K562 (cell line): ENCODE results near the gene TMEM205. TPM values are rescaled to one million over a fixed set of nuclear protein-coding genes. Genes with fewer than 3 reads are reported as not detected.

Source experiments
- ARNT ChIP-seq, 2 experiments: fragments of 450-650 bp; IDR thresholded peaks; 2 replicates each; pipeline ENCODE4 v1.6.1; 2016; ENCODE audit warnings: mild to moderate bottlenecking in 1 of 2
- DMBX1 ChIP-seq: fragments of 250-450 bp; sonication (Bioruptor Pico); IDR thresholded peaks from 2 replicates; pipeline ENCODE4 v1.8.0; 2022; ENCODE audit warnings: inconsistent platforms, mild to moderate bottlenecking, moderate library complexity, borderline replicate concordance
- E2F3 ChIP-seq: fragments of 250-450 bp; sonication (Bioruptor Pico); IDR thresholded peaks from 2 replicates; pipeline ENCODE4 v1.4.0; 2020; ENCODE audit warnings: mild to moderate bottlenecking
- HNRNPL ChIP-seq: fragments of 200-400 bp; formaldehyde crosslinking; IDR thresholded peaks from 2 replicates; pipeline ENCODE4 v1.6.1; 2017; ENCODE audit warnings: low read depth, mild to moderate bottlenecking, low read length
- JUND ChIP-seq, 2 experiments: IDR thresholded peaks; 2 replicates in 1 of 2; 3 replicates in 1 of 2; pipeline ENCODE4 v1.6.1; 2011; ENCODE audit warnings: borderline replicate concordance in 2 of 2, low read depth in 2 of 2, low read length in 2 of 2, improper control_type of control experiment in 1 of 2, missing biosample characterization in 1 of 2, missing genetic modification characterization in 1 of 2, missing genetic modification reagents in 1 of 2
- KLF13 ChIP-seq: fragments of 450-650 bp; IDR thresholded peaks from 2 replicates; pipeline ENCODE4 v1.6.1; 2016; ENCODE audit warnings: missing genetic modification characterization, low read depth, mild to moderate bottlenecking, missing compliant biosample characterization, moderate library complexity, borderline replicate concordance
- LEF1 ChIP-seq: fragments of 450-650 bp; IDR thresholded peaks from 2 replicates; pipeline ENCODE4 v1.6.1; 2016; ENCODE audit warnings: mild to moderate bottlenecking
- MAZ ChIP-seq, 2 experiments: fragments of 450-650 bp in 1 of 2; sonication (generic) in 1 of 2; formaldehyde crosslinking; IDR thresholded peaks in 1 of 2; conservative IDR thresholded peaks in 1 of 2; 2 replicates each; pipeline versions ENCODE4 v1.4.0 to v1.5.0; 2020; ENCODE audit warnings: mild to moderate bottlenecking in 1 of 2, missing genetic modification reagents in 1 of 2
- MCM7 ChIP-seq, 2 experiments: fragments of 450-650 bp; IDR thresholded peaks; 2 replicates each; pipeline ENCODE4 v1.6.1; 2016 to 2018
- RREB1 ChIP-seq: fragments of 250-450 bp; sonication (Bioruptor Pico); IDR thresholded peaks from 2 replicates; pipeline ENCODE4 v1.4.0; 2020
- SIN3A ChIP-seq, 2 experiments: fragments of 150-350 bp in 1 of 2; IDR thresholded peaks; 2 replicates each; pipeline ENCODE4 v1.6.1; 2011 to 2016; ENCODE audit warnings: borderline replicate concordance in 2 of 2, low read depth in 2 of 2, low read length in 2 of 2, mild to moderate bottlenecking in 2 of 2, moderate library complexity in 2 of 2; ENCODE audit not compliant: control insufficient read depth in 1 of 2
- SMAD3 ChIP-seq: fragments of 450-650 bp; formaldehyde crosslinking; conservative IDR thresholded peaks from 2 replicates; pipeline ENCODE4 v1.4.0; 2020; ENCODE audit warnings: mild to moderate bottlenecking
- SMARCA5 ChIP-seq: fragments of 450-650 bp; IDR thresholded peaks from 2 replicates; pipeline ENCODE4 v1.6.1; 2016
- THAP12 ChIP-seq: fragments of 250-450 bp; sonication (Bioruptor Pico); IDR thresholded peaks from 2 replicates; pipeline ENCODE4 v1.9.0; 2021; ENCODE audit warnings: mild to moderate bottlenecking, inconsistent platforms
- TOE1 ChIP-seq, 2 experiments: fragments of 450-650 bp in 1 of 2; sonication (generic) in 1 of 2; formaldehyde crosslinking in 1 of 2; IDR thresholded peaks; 2 replicates each; pipeline versions ENCODE4 v1.7.1 to v1.8.0; 2016 to 2022; ENCODE audit warnings: borderline replicate concordance in 2 of 2, mild to moderate bottlenecking in 2 of 2, antibody characterized with exemption in 1 of 2, inconsistent platforms in 1 of 2, low read depth in 1 of 2, missing genetic modification reagents in 1 of 2, moderate library complexity in 1 of 2
- XRCC5 ChIP-seq: fragments of 200-400 bp; formaldehyde crosslinking; IDR thresholded peaks from 2 replicates; pipeline ENCODE4 v1.6.1; 2017; ENCODE audit warnings: low read depth, mild to moderate bottlenecking, low read length
- ZC3H11A ChIP-seq: IDR thresholded peaks from 2 replicates; pipeline ENCODE4 v1.6.1; 2012; ENCODE audit warnings: low read depth, low read length, improper control_type of control experiment
- ZNF12 ChIP-seq: sonication (generic); formaldehyde crosslinking; IDR thresholded peaks from 2 replicates; pipeline ENCODE4 v1.4.0; 2020; ENCODE audit warnings: mild to moderate bottlenecking, missing genetic modification reagents
- ZNF133 ChIP-seq: fragments of 250-450 bp; sonication (Bioruptor Pico); IDR thresholded peaks from 2 replicates; pipeline ENCODE4 v1.4.0; 2020; ENCODE audit warnings: mild to moderate bottlenecking
- ZNF24 ChIP-seq: fragments of 450-650 bp; IDR thresholded peaks from 2 replicates; pipeline ENCODE4 v1.6.1; 2016
- polyA plus RNA-seq, 8 experiments: library from polyadenylated mRNA; depleted of rRNA in 4 of 8; stranded (reverse) in 5 of 8; unstranded in 3 of 8; fragments of >200 nt; fragmentation: Nextera tagmentation in 2 of 8; fragmentation: Illumina TruSeq in 1 of 8; extraction: Ambion mirVana in 2 of 8; extraction: Trizol in 1 of 8; gene quantifications; 2 replicates each; pipeline versions ENCODE4 v1.2.1 to v1.2.3, GENCODE V29; 2011 to 2014; ENCODE audit warnings: inconsistent platforms in 1 of 8, missing spikeins in 1 of 8
- total RNA-seq, 7 experiments: library from RNA; depleted of rRNA in 6 of 7; stranded (reverse); fragments of >200 nt in 6 of 7; fragmentation: Illumina TruSeq in 2 of 7; extraction: Trizol in 2 of 7; gene quantifications; 2 replicates each; pipeline versions ENCODE4 v1.2.1 to v1.2.3, GENCODE V29; 2011 to 2021; ENCODE audit warnings: low replicate concordance in 1 of 7

TMEM205 gene
- total and polyA plus RNA-seq, 9 of the 15 experiments (the other 6 are each of a cell fraction or from before 2014, with no cell fraction given): 21.3 to 81.5 (median 44.1) TPM

GRCh38 chr19:11373885-11374432 lies 27.9 kb upstream of the TMEM205 start (continued):
- TF ChIP-seq DMBX1 (CRISPR knock-in tag) (no peak), HNRNPL (no peak), SMARCA5 (peak; percentile 99), ZC3H11A (no peak), E2F3 (no peak), XRCC5 (peak; percentile 80; the same call in 1 of the 2 replicates), SIN3A (IDR thresholded peaks at IDR 0.05; ENCODE audit: borderline replicate concordance in 2 of 2, control insufficient read depth in 1 of 2, low read depth in 2 of 2, low read length in 2 of 2) (peak in 1 of 2 experiments; percentile 22; a peak in 1 of 4 replicates), MAZ (CRISPR knock-in tag; conservative IDR thresholded peaks at IDR 0.05 in 1 of 2, IDR thresholded peaks at IDR 0.05 in 1 of 2) (no peak), JUND (IDR thresholded peaks at IDR 0.05; ENCODE audit: borderline replicate concordance, low read depth, low read length) (no peak), JUND (tag; IDR thresholded peaks at IDR 0.05; ENCODE audit: borderline replicate concordance, low read depth, low read length) (0 out of 3 replicates have a peak, but pooled peaks have one; percentile 53), TOE1 (IDR thresholded peaks at IDR 0.05; ENCODE audit: borderline replicate concordance) (peak; percentile 57; the same call in 1 of the 2 replicates), TOE1 (CRISPR knock-in tag; IDR thresholded peaks at IDR 0.05; ENCODE audit: borderline replicate concordance, low read depth) (no peak), ARNT (IDR thresholded peaks at IDR 0.05) (peak in 1 of 2 experiments; percentile 88; a peak in 2 of 4 replicates), ZNF12 (CRISPR knock-in tag) (peak; percentile 21; the same call in 1 of the 2 replicates), RREB1 (CRISPR knock-in tag) (no peak), THAP12 (CRISPR knock-in tag) (no peak), ZNF24 (peak; percentile 56; the same call in 1 of the 2 replicates), KLF13 (tag) (peak; percentile 42; the same call in 1 of the 2 replicates), SMAD3 (no peak), LEF1 (no peak), MCM7 (IDR thresholded peaks at IDR 0.05) (no peak), ZNF133 (CRISPR knock-in tag) (no peak)
